BE2C (cell line): ENCODE measurements around the gene POLN. TPM values are rescaled to one million over a fixed set of nuclear protein-coding genes. Genes with fewer than 3 reads are reported as not detected.

Experiments used
- DNase-seq: peaks from one replicate; pipeline ENCODE4 v3.0.0-alpha.2; 2020
- H3K27me3 ChIP-seq: fragments of 250-450 bp; sonication (Bioruptor Pico); 2 replicates; pipeline ENCODE4 v1.5.1; 2020; ENCODE audit warnings: mild to moderate bottlenecking
- H3K36me3 ChIP-seq: fragments of 250-450 bp; sonication (Bioruptor Pico); 2 replicates; pipeline ENCODE4 v1.5.1; 2020; ENCODE audit warnings: mild to moderate bottlenecking
- H3K4me1 ChIP-seq: fragments of 250-450 bp; sonication (Bioruptor Pico); 2 replicates; pipeline ENCODE4 v1.5.1; 2020
- H3K4me3 ChIP-seq: 2 replicates; pipeline ENCODE4 v1.5.1; 2011; ENCODE audit warnings: low read depth, low read length
- H3K9me3 ChIP-seq: fragments of 250-450 bp; sonication (Bioruptor Pico); 2 replicates; pipeline ENCODE4 v1.5.1; 2020
- CTCF ChIP-seq: IDR thresholded peaks from 2 replicates; pipeline ENCODE4 v1.5.1; 2012; ENCODE audit warnings: mild to moderate bottlenecking, low read depth, low read length
- polyA plus RNA-seq: library from polyadenylated mRNA; unstranded; fragments of >200 nt; gene quantifications from one replicate; pipeline ENCODE4 v1.2.1, GENCODE V29; 2012; ENCODE audit warnings: low read depth, missing spikeins; ENCODE audit not compliant: insufficient read length, insufficient read depth

Gene POLN
- 0.93 TPM for polyA plus RNA-seq

- 0 out of 2 replicates have a peak, but pooled peaks have one; percentile 3 for TF ChIP-seq CTCF
- peak; percentile 99 for DNase-seq
- peaks cover 3% of the 10 kb centered on the region; the same call in 1 of the 2 replicates for H3K4me1 ChIP-seq
- no peaks in the 10 kb centered on the region for H3K27me3 ChIP-seq
- H3K36me3 ChIP-seq, result peaks cover 18% of the 10 kb centered on the region
- H3K9me3 ChIP-seq, result no peaks in the 10 kb centered on the region
- peak within 1 kb of the TSS; percentile 92 for H3K4me3 ChIP-seq
Observed at GRCh38 chr4:2241410-2242353, at the start of gene POLN, which contains the start of gene HAUS3. TSS of gene POLN (minus strand) at chr4:2242121. CDS start at chr4:2229231, 12,890 bp downstream. TSS of gene HAUS3 (minus strand) at chr4:2242121. CDS start at chr4:2240946, 1,175 bp downstream.

GRCh38 chr4:2290974-2291704 lies 49.2 kb upstream of the POLN start:
- Histone ChIP-seq H3K27me3 (0 out of 2 replicates have a peak, but pooled peaks cover 2% of the 10 kb centered on the region), H3K4me1 (peaks cover 27% of the 10 kb centered on the region), H3K9me3 (no peaks in the 10 kb centered on the region), H3K4me3 (no peak overlapping the region), H3K36me3 (no peaks in the 10 kb centered on the region)
- no peak for TF ChIP-seq CTCF
- peak; percentile 4 for DNase-seq

- DNase-seq, result peak; percentile 7
- Histone ChIP-seq H3K36me3 (no peaks in the 10 kb centered on the region), H3K4me3 (no peak overlapping the region), H3K27me3 (0 out of 2 replicates have a peak, but pooled peaks cover 2% of the 10 kb centered on the region), H3K4me1 (peaks cover 21% of the 10 kb centered on the region), H3K9me3 (no peaks in the 10 kb centered on the region)
- TF ChIP-seq CTCF, result no peak
Observed at GRCh38 chr4:2290488-2290887, 48.6 kb upstream of the POLN start.

- Histone ChIP-seq H3K36me3 (no peaks in the 10 kb centered on the region), H3K4me3 (no peak overlapping the region), H3K9me3 (no peaks in the 10 kb centered on the region), H3K27me3 (0 out of 2 replicates have a peak, but pooled peaks cover 2% of the 10 kb centered on the region), H3K4me1 (peaks cover 21% of the 10 kb centered on the region)
- TF ChIP-seq CTCF, result no peak
- peak; percentile 30 for DNase-seq
Observed at GRCh38 chr4:2289955-2290333, 48.0 kb upstream of the POLN start.

- TF ChIP-seq CTCF, result no peak
- DNase-seq, result no peak
- Histone ChIP-seq H3K36me3 (no peaks in the 10 kb centered on the region), H3K27me3 (0 out of 2 replicates have a peak, but pooled peaks cover 2% of the 10 kb centered on the region), H3K4me1 (peaks cover 21% of the 10 kb centered on the region), H3K4me3 (no peak overlapping the region), H3K9me3 (no peaks in the 10 kb centered on the region)
Observed at GRCh38 chr4:2289311-2289954, 47.5 kb upstream of the POLN start.
